GM13976 (cell line): ENCODE measurements around the gene PPP1R27.

Source experiments
- DNase-seq: peaks from one replicate; pipeline ENCODE4 v3.0.0; 2012; ENCODE audit warnings: low spot score
- in situ Hi-C: fragments of 300-500 bp; cut with MboI; formaldehyde crosslinking; loops from one replicate; pipeline ENCODE4 v1.12.0; 2022; ENCODE audit warnings: low sequenced_read_pairs, mixed read lengths, inconsistent platforms; ENCODE audit not compliant: unreplicated experiment
- TF ChIP-seq, protein P1 (sequence below): IDR thresholded peaks from 2 replicates; pipeline ENCODE4 v1.5.1; 2012; ENCODE audit warnings: borderline replicate concordance, mild to moderate bottlenecking; ENCODE audit not compliant: insufficient read depth; ENCODE audit errors: extremely low read depth, missing control alignments, control extremely low read depth

Gene PPP1R27

DNA sequence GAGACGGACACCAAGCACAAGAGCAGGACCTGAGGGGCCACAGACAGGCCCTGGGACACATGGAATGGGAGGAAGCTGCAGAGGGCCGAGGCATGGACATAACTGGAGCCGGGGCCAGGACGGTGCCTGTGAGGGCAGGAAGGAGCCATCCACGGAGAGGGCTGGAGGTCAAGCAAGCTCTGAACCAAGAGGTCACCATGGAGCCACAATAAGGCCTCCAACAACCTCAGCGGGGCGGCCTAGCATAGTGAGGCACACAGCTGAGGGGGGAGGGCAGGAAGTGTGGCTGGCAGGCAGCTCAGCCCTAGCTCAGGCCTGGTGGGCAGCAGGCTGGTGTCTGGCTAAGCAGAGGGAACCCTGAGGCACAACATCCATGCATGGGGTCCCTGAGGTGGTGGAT, 6.2 kb downstream of the PPP1R27 start:
- in situ Hi-C loops, result no loop called here
- DNase-seq, result no peak
- TF ChIP-seq, protein P1, sequence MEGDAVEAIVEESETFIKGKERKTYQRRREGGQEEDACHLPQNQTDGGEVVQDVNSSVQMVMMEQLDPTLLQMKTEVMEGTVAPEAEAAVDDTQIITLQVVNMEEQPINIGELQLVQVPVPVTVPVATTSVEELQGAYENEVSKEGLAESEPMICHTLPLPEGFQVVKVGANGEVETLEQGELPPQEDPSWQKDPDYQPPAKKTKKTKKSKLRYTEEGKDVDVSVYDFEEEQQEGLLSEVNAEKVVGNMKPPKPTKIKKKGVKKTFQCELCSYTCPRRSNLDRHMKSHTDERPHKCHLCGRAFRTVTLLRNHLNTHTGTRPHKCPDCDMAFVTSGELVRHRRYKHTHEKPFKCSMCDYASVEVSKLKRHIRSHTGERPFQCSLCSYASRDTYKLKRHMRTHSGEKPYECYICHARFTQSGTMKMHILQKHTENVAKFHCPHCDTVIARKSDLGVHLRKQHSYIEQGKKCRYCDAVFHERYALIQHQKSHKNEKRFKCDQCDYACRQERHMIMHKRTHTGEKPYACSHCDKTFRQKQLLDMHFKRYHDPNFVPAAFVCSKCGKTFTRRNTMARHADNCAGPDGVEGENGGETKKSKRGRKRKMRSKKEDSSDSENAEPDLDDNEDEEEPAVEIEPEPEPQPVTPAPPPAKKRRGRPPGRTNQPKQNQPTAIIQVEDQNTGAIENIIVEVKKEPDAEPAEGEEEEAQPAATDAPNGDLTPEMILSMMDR, result no peak

DNA sequence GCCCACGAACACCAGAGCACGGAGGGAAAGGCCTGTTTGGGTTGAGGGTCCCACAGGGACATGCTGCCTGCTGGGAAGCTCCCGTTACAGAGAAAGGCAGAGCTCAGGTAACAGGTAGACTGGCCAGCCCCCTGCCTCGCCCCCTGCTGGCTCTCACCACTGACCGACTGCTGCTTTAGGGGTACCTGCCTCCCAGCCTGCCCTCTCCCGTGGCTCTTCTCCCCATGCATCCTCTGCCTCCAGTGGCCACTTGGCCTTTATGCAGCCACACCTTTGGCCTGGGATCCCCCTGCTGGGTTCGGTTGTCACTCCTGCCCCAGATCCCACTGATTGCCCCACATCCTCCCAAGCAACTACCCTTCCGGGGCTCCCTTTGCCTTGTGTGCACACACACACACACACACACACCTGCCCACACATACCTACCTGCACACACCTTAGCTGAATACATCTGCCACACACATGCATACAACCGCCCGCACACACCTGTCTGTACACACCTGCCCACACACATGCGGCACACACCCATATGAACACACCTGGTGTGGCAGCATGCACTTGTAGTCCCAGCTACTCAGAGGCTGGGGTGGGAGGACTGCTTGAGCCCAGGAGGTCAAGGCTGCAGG, 8.9 kb downstream of the PPP1R27 start:
- TF ChIP-seq, protein P1, result no peak
- in situ Hi-C loops, result no loop called here
- no peak for DNase-seq

DNA sequence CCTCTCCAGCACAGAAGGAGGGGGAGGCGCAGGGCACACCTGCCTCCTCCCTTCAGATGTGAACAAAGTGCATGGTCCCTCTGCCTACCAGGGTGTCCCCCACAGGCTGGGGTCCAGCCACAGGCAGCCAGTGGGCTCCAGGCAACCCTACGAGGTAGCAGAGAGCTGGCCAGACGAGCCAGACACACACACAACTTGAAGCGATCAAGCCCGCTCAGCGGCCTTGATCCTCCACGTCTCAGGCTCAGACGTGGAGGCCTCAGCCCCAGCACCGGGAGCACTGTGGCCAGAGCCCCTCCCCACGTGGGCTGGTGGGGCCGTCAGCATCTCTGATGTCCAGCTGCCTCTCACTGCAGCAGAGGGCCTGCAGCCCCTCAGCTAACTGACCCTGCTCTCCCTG, 10.3 kb downstream of the PPP1R27 start:
- DNase-seq, result no peak
- TF ChIP-seq, protein P1, result no peak
- in situ Hi-C loops, result no loop called here

DNA sequence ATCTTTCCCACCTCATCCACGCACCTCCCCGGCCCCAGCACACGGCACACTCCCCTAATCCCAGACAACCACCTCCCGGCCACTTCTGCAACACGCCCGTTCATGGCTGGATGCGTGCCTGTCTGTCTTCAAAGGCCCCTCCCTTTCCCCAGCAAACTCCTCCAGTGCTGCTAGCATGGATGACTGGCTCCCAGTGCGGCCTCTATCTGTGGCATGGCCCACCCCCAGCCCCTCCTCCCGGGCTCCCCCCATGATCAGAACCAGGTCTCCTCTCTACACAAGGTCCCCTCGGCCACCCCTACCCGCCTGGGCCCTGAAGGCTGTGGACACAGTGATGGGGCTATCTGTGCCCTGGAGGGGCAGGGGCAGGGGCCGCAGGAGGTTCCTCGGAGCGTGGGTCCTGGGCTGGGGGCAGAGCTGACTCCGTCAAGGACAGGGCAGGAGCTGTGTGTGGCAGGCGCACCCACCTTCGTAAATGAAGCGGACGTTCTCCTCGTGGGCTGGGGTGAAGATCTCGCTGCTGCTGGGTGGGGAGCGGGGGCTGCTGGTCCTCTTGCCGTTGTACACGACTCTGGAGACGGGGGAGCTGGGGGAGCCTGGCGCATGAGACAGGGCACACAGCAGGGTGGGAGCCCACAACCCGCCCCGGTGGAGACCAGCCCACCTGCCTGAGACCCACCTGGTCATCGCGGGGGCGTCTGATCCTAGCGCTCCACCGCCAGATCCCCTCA, 10.9 kb downstream of the PPP1R27 start:
- no peak for DNase-seq
- in situ Hi-C loops, result no loop called here
- TF ChIP-seq, protein P1, result no peak

DNA sequence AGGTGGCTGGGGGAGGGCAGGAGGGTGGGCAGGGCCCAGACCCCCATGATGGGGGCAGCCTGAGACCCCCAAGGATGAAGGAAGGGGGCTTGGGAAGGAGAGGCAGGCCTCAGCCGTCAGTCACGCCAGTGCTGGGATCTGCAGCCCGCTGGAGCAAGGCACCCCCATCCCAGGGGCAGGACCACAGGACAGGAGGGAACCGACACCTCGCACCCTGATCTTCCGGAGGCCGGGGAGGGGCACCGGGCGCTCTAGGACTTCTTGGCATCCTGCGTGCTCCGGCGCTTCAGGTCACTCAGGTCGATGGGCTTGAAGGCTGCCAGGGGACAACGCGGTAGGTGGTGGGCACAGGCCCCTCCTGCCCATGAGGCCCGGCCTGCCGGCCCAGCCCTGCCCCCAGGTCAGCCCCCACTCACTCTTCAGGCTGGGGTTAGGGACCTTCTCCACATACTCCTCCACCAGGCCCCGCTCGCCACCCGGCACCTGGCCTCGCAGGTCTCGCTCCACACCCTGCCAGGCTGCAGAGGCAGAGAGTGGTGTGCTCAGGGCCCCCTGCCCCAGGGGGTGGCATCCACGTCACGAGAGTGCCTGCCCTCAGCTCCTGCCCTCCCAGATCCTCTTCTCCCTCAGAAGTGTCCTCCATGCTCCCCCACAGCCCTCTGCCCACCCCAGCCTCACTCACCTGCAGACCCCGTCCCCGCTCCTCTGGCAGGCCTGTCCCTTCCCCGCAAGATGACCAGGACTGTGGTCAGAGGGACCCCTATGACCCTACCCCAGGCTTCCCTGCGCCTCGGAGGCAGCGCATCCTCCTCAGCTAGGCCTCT, 11.6 kb downstream of the PPP1R27 start:
- TF ChIP-seq, protein P1, result no peak
- in situ Hi-C loops, result no loop called here
- DNase-seq, result no peak

DNA sequence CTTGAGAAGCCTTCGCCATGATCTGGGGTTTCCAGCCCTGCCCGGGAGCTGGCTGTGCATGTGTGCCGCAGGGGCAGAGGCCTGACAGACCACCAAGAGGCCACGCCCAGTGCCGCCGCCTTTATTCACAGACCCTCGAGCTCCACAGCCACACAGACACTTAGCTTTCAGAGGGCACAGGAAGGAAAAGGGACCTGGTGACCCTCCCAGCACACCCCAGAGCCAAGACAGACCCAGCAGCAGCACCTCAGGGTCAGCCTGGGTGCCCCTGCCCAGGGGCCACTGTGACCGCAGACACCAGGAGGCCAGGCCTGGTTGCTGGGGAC, 12.6 kb downstream of the PPP1R27 start:
- in situ Hi-C loops, result no loop called here
- TF ChIP-seq, protein P1, result no peak
- DNase-seq, result no peak
